Globus pallidus (tissue), 1 donor: ENCODE data around the gene C19orf47.

ENCODE experiments used
- DNase-seq: peaks from one replicate; pipeline ENCODE4 v3.0.0-alpha.2; 2015; ENCODE audit warnings: low spot score

C19orf47 gene

GRCh38 chr19:40281381-40282208 is 66.6 kb downstream of the C19orf47 start:
- no peak for DNase-seq

- DNase-seq: no peak
Observed at GRCh38 chr19:40280608-40281221, 67.5 kb downstream of the C19orf47 start.

- no peak for DNase-seq
Observed at GRCh38 chr19:40279761-40280607, 68.2 kb downstream of the C19orf47 start.

GRCh38 chr19:40279120-40279551 is 69.1 kb downstream of the C19orf47 start:
- DNase-seq: peak; percentile 58

GRCh38 chr19:40278361-40279035 is 69.7 kb downstream of the C19orf47 start:
- no peak for DNase-seq

- no peak for DNase-seq
Observed at GRCh38 chr19:40277356-40278059, 70.7 kb downstream of the C19orf47 start.

- no peak for DNase-seq
Observed at GRCh38 chr19:40274585-40275544, 73.3 kb downstream of the C19orf47 start.

- DNase-seq: no peak
Observed at GRCh38 chr19:40273469-40274360, 74.5 kb downstream of the C19orf47 start.

GRCh38 chr19:40272261-40272660 is 75.9 kb downstream of the C19orf47 start:
- DNase-seq: no peak

GRCh38 chr19:40271706-40272105 is 76.5 kb downstream of the C19orf47 start:
- no peak for DNase-seq

GRCh38 chr19:40270362-40271089 is 77.7 kb downstream of the C19orf47 start:
- no peak for DNase-seq
